Measurements from ENCODE around the gene CITED2. TPM values are rescaled to one million over a fixed set of nuclear protein-coding genes. Genes with fewer than 3 reads are reported as not detected.

The CITED2 gene
- total RNA-seq, 2 donors from 2014 or later = 64.1 to 82.1 TPM

DNA sequence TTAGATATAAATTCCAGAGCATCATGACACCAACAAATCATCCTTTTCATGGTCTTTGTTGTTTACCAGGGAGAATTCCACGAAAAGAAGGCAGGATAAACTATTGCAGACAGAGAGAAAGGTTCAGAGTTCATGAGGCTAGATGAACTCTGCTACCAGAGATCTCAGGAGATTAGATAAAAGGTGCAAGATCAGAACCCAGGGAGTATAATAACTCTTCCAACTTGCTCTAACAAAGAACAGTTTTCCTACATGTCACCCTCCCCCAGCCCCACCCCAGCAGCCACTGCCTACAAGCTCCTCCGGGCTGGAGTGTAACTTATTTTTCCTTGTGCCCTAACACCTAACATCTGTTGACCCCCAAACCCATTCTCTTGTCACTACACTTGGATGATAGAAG is 13.9 kb upstream of the CITED2 start:
- no peak overlapping the region for H3K4me3 ChIP-seq
- WGBS, 2 donors = 76% methylated on average over 2 of the region's 2 CpGs
- intact Hi-C loops (cut with DNase I) = no loop called here
- TF ChIP-seq, protein P1, sequence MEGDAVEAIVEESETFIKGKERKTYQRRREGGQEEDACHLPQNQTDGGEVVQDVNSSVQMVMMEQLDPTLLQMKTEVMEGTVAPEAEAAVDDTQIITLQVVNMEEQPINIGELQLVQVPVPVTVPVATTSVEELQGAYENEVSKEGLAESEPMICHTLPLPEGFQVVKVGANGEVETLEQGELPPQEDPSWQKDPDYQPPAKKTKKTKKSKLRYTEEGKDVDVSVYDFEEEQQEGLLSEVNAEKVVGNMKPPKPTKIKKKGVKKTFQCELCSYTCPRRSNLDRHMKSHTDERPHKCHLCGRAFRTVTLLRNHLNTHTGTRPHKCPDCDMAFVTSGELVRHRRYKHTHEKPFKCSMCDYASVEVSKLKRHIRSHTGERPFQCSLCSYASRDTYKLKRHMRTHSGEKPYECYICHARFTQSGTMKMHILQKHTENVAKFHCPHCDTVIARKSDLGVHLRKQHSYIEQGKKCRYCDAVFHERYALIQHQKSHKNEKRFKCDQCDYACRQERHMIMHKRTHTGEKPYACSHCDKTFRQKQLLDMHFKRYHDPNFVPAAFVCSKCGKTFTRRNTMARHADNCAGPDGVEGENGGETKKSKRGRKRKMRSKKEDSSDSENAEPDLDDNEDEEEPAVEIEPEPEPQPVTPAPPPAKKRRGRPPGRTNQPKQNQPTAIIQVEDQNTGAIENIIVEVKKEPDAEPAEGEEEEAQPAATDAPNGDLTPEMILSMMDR (IDR thresholded peaks at IDR 0.05) = no peak
- no peak for TF ChIP-seq POLR2A (IDR thresholded peaks at IDR 0.05)
- no peaks in the 10 kb centered on the region for H3K9me3 ChIP-seq
- H3K36me3 ChIP-seq (replicated peaks in 1 of 2; ENCODE audit: insufficient read depth in 1 of 2, low read depth in 2 of 2) = no peaks in the 10 kb centered on the region
- no peaks in the 10 kb centered on the region for H3K27me3 ChIP-seq
- no peaks in the 10 kb centered on the region for H3K4me1 ChIP-seq
- DNase-seq (no peak), ATAC-seq (no peak)
- H3K27ac ChIP-seq = no peak overlapping the region

- H3K4me3 ChIP-seq = no peak overlapping the region
- H3K9me3 ChIP-seq = no peaks in the 10 kb centered on the region
- ATAC-seq (no peak), DNase-seq (no peak)
- H3K36me3 ChIP-seq (replicated peaks in 1 of 2; ENCODE audit: insufficient read depth in 1 of 2, low read depth in 2 of 2) = no peaks in the 10 kb centered on the region
- TF ChIP-seq, protein P1 (IDR thresholded peaks at IDR 0.05) = no peak
- TF ChIP-seq POLR2A (IDR thresholded peaks at IDR 0.05) = no peak
- intact Hi-C loops (cut with DNase I) = no loop called here
- no peaks in the 10 kb centered on the region for H3K4me1 ChIP-seq
- 80 to 83% methylated on average over 3 of the region's 3 CpGs for WGBS, 2 donors
- H3K27ac ChIP-seq = no peak overlapping the region
- H3K27me3 ChIP-seq = no peaks in the 10 kb centered on the region
Observed at GRCh38 chr6:139386404-139386803, 12.0 kb upstream of the CITED2 start.

DNA sequence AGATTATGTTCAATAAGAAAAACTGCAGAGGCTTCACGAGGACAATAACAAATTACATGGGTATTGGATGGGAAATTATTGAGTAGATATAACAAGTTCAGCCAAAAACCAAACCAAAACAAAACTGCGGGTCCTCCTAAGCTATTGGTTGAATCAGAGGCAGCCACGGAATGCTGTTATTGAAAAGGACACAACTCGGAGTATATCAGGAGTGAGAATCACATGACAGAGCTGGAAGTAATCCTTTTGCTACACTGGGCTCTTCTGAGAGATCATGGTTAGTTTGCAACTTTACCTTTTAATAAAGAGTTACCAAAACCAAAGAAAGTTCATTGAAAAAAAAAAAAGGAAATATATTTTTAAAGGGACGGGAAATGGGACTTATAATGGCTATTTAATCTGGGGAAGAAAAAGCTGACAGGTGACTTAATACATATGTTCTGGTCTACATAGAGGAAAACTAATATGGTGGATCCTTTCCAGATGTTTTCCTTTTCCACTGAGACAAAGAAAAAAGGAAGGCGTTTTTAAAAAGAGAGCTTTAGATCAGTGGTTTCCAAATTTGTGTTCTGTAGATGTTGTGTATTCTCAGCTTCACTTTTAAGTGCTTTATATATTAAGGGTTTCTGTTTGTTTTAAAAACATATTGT is 6.9 kb upstream of the CITED2 start:
- ATAC-seq (no peak), DNase-seq (no peak)
- H3K4me3 ChIP-seq = no peak overlapping the region
- TF ChIP-seq, protein P1 (IDR thresholded peaks at IDR 0.05) = no peak
- TF ChIP-seq POLR2A (IDR thresholded peaks at IDR 0.05) = no peak
- H3K4me1 ChIP-seq = peaks cover 9% of the 10 kb centered on the region
- H3K27me3 ChIP-seq = no peaks in the 10 kb centered on the region
- no peaks in the 10 kb centered on the region for H3K9me3 ChIP-seq
- 74 to 80% methylated on average over 6 of the region's 6 CpGs for whole genome bisulfite sequencing, 2 donors
- no peaks in the 10 kb centered on the region for H3K36me3 ChIP-seq (replicated peaks in 1 of 2; ENCODE audit: insufficient read depth in 1 of 2, low read depth in 2 of 2)
- intact Hi-C loops (cut with DNase I) = no loop called here
- no peak overlapping the region for H3K27ac ChIP-seq

DNA sequence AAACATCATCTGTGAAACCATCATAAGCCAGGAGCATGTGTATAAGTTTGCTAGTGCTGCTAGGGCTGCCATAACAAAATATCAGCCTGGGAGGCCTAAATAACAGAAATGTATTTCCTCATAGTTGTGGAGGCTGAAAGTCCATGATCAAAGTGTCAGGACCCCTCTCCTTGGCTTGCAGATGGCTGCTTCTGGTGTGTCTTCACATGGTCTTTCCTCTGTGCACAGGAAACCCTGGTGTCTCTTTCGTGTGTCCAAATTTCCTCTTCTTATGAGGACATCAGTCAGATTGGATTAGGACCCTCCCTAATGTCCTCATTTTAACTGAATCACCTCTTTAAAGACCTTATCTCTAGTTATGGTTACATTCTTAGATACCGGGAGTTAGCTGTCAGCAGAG is 6.2 kb upstream of the CITED2 start:
- Histone ChIP-seq H3K36me3 (replicated peaks in 1 of 2; ENCODE audit: insufficient read depth in 1 of 2, low read depth in 2 of 2) (no peaks in the 10 kb centered on the region), H3K4me3 (no peak overlapping the region), H3K27me3 (no peaks in the 10 kb centered on the region), H3K4me1 (peaks cover 12% of the 10 kb centered on the region), H3K9me3 (no peaks in the 10 kb centered on the region), H3K27ac (no peak overlapping the region)
- 76 to 78% methylated on average over 2 of the region's 2 CpGs for WGBS, 2 donors
- DNase-seq (no peak), ATAC-seq (no peak)
- intact Hi-C loops (cut with DNase I) = no loop called here
- TF ChIP-seq POLR2A (IDR thresholded peaks at IDR 0.05) = no peak
- TF ChIP-seq, protein P1 (IDR thresholded peaks at IDR 0.05) = no peak

- Histone ChIP-seq H3K36me3 (replicated peaks in 1 of 2; ENCODE audit: insufficient read depth in 1 of 2, low read depth in 2 of 2) (no peaks in the 10 kb centered on the region), H3K9me3 (no peaks in the 10 kb centered on the region), H3K4me3 (no peak overlapping the region), H3K27me3 (no peaks in the 10 kb centered on the region), H3K4me1 (peaks cover 12% of the 10 kb centered on the region), H3K27ac (no peak overlapping the region)
- TF ChIP-seq POLR2A (IDR thresholded peaks at IDR 0.05) = no peak
- TF ChIP-seq, protein P1 (IDR thresholded peaks at IDR 0.05) = no peak
- 83 to 93% methylated on average over 7 of the region's 7 CpGs for WGBS, 2 donors
- no peak for ATAC-seq
- DNase-seq = no peak
- intact Hi-C loops (cut with DNase I) = no loop called here
Observed at GRCh38 chr6:139380168-139380567, 5.7 kb upstream of the CITED2 start.

Data from body of pancreas (tissue), 4 donors.